Stimulated activated naive CD8-positive, alpha-beta T cell treated with anti-CD3 and anti-CD28 coated beads, Interleukin-15, Interleukin-2, amounts not matched to agents 100 ng/mL and 50 ng/mL, for 24 hours (primary cell): ENCODE data around the gene TULP4.

ENCODE experiments used
- H3K27ac Mint-ChIP-seq: one replicate; pipeline ENCODE4 v1.8.0; 2021; ENCODE audit warnings: mild to moderate bottlenecking, mixed read lengths
- H3K27me3 Mint-ChIP-seq: one replicate; pipeline ENCODE4 v1.8.0; 2021; ENCODE audit warnings: mixed read lengths
- H3K36me3 Mint-ChIP-seq: one replicate; pipeline ENCODE4 v1.8.0; 2021; ENCODE audit warnings: low read depth, mixed read lengths
- H3K4me1 Mint-ChIP-seq: one replicate; pipeline ENCODE4 v1.8.0; 2021; ENCODE audit warnings: low read depth, mixed read lengths
- H3K4me3 Mint-ChIP-seq: one replicate; pipeline ENCODE4 v1.8.0; 2021; ENCODE audit warnings: mild to moderate bottlenecking, mixed read lengths
- H3K9me3 Mint-ChIP-seq: one replicate; pipeline ENCODE4 v1.8.0; 2021; ENCODE audit warnings: mixed read lengths

The TULP4 gene

DNA sequence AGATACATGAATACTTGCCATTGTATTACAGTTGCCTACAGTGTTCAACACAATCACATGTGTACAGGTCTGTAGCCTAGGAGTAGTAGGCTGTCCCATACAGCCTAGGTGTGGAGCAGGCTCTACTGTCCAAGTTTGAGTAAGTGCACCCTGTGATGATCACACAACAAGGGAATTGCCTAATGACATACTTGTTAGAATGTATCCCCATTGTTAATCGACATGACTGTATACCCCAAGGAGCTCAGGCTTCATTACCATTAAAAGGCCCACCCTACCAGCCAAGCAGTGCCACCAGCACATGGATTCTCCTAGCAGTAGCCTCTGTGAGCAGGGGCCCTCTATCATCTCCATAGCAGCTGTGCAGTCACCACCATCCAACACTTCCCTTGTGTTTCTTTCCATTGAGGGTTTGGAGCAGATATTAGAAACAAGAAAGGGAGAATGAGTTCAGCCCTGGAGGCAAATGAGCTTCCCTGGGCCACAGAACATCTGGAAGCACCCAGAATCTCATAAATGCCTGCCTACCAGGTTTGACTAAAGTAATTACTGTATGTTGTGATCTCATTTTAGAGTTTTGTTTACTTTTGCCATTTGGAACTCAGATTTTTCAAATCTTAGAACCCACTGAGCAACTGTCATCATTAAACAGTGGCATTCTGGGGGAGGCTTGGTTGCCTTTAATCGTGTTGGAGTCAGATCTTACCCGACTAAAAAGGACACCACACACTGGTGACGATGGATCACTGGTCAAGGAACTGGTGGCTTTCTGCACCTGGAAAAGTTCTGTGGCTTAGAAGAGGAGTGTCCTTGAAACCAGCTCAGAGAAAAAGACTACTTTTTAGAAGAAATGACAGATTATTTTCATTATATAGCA, 104.9 kb downstream of the TULP4 start:
- Mint-ChIP-seq H3K27me3 (no peaks in the 10 kb centered on the region), H3K9me3 (no peaks in the 10 kb centered on the region), H3K4me3 (no peak overlapping the region), H3K27ac (no peak overlapping the region), H3K4me1 (no peaks in the 10 kb centered on the region), H3K36me3 (peaks cover 55% of the 10 kb centered on the region)

DNA sequence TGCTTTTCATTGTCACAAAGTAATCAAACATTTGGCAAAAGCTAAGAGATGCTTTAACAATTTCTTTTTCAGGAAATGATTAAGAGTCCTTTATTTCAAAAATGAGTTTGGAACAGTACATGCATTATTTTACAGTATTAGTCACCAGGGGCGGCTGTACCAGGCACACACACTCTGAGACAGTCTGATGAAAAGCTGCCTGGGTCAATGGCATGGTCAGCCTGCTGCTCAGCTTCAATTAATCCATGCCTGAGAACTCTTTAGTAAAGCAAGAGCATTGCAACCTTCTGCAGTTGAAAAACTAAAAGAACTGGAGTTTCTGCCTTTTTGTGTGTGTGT, 105.5 kb downstream of the TULP4 start:
- Mint-ChIP-seq H3K27ac (no peak overlapping the region), H3K36me3 (peaks cover 59% of the 10 kb centered on the region), H3K4me1 (no peaks in the 10 kb centered on the region), H3K27me3 (no peaks in the 10 kb centered on the region), H3K9me3 (no peaks in the 10 kb centered on the region), H3K4me3 (no peak overlapping the region)

DNA sequence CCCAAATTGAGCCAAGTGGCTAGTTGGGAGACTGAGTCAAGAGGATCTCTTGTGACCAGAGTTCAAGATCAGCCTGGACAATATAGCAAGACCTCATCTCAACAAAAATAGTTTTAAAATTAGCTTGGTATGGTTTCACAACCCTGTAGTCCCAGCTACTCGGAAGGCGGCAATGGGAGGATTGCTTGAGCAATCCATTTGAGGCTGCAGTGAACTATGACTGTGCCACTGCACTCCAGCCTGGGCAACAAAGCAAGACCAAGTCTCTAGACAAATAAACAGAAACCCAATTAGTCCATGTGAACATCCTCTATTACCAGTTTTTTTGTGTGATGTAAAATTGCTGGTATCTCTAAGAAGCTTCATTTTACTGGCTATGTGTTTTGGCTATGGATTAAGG, 106.2 kb downstream of the TULP4 start:
- Mint-ChIP-seq H3K36me3 (peaks cover 56% of the 10 kb centered on the region), H3K4me1 (no peaks in the 10 kb centered on the region), H3K9me3 (no peaks in the 10 kb centered on the region), H3K27me3 (no peaks in the 10 kb centered on the region), H3K27ac (no peak overlapping the region), H3K4me3 (no peak overlapping the region)

DNA sequence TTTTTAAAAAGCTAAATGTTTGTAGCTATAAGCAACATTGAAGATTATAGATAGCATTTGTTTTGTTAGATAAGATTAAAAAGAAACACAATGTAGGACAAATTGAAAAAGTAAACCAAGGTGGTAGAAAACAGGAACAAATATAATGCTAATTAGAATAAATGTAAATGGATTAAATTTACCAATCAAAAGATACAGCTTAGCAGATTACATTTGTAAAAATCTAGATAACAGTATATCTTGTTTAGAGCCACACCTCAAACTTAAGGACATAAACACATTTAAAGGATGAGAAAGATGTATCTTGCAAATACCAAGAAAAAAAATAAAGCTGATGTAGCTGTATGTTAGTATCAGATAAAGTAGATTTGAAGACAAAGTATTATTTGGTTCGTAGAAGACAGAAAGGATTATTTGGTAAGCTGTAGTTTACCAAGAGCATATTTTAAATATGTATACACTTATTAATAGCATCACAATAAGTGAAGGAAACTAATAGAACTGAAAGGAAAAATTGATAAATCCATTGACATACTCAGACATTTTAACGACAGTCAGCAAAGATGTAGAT, 107.2 kb downstream of the TULP4 start:
- H3K27ac Mint-ChIP-seq = no peak overlapping the region
- peaks cover 49% of the 10 kb centered on the region for H3K36me3 Mint-ChIP-seq
- no peaks in the 10 kb centered on the region for H3K9me3 Mint-ChIP-seq
- no peak overlapping the region for H3K4me3 Mint-ChIP-seq
- no peaks in the 10 kb centered on the region for H3K27me3 Mint-ChIP-seq
- H3K4me1 Mint-ChIP-seq = no peaks in the 10 kb centered on the region

DNA sequence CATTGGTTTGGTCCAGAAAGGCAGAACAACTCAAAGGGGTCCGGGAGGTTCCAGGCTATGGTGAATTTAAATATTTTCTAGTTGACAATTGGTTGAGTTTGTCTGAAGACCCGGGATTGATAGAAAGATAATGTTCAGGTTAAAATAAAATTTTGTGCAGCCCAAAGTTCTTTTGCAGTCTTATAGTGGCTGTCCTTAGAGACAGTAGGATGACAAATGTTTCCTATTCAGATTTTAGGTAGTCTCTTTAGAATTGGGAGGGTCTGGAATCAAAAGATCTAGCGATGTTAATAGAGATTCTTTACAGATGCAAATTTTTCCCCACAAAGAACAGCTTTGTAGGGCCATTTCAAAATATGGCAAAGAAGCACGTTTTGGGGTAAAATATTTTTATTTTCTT, 109.1 kb downstream of the TULP4 start:
- no peak overlapping the region for H3K27ac Mint-ChIP-seq
- H3K4me1 Mint-ChIP-seq = no peaks in the 10 kb centered on the region
- H3K27me3 Mint-ChIP-seq = no peaks in the 10 kb centered on the region
- no peak overlapping the region for H3K4me3 Mint-ChIP-seq
- H3K9me3 Mint-ChIP-seq = no peaks in the 10 kb centered on the region
- H3K36me3 Mint-ChIP-seq = peaks cover 42% of the 10 kb centered on the region

DNA sequence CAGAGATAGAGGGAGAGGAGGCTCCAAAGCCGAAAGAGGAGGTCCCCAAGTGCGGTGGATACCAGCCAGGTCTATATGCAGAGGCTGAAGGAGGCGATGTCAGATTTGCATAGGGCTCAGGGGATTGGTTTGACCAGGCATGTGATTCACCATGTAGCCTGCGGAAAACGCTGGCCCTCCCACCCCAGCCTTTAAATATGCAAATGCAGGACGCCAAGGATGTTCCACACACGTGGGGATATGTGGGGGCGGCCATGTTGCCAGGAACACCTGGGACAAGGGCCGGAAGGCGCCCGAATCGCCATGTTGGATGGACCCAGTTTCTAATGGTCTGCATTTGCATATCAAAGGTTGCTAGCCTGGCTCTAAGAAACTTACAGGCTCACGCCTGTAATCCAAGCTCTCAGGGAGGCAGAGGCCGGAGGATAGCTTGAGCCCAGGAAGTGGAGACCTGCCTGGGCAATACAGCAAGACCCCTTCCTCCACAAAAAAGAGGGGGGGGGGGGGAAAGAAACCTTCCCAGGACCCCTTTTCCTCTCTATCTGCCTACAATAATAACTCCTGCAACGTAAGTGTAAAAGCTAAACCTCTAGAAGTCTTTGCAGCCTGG, 110.5 kb downstream of the TULP4 start:
- peaks cover 33% of the 10 kb centered on the region for H3K36me3 Mint-ChIP-seq
- no peaks in the 10 kb centered on the region for H3K27me3 Mint-ChIP-seq
- H3K4me3 Mint-ChIP-seq = no peak overlapping the region
- H3K4me1 Mint-ChIP-seq = no peaks in the 10 kb centered on the region
- no peak overlapping the region for H3K27ac Mint-ChIP-seq
- H3K9me3 Mint-ChIP-seq = no peaks in the 10 kb centered on the region

DNA sequence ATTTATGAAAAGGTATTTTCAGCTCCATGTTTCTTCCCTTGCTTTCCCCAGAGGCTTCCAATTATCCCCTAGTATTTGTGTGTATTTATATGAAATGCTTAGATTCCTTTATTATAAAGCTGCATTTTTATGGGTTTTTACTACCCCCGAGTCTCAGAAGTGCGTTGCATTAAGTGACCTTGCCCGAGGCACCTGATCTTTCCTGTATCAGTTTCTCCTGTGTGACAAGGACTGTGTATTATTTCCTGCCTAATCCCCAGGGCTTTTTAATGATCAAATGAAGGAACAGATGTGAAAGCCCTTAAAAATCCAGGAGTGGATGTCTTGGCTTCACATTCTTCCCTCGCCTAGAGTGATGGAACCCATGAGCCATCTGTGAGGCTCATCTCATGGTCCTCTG, 118.8 kb downstream of the TULP4 start:
- no peaks in the 10 kb centered on the region for H3K4me1 Mint-ChIP-seq
- peaks cover 29% of the 10 kb centered on the region for H3K36me3 Mint-ChIP-seq
- H3K9me3 Mint-ChIP-seq = no peaks in the 10 kb centered on the region
- H3K27me3 Mint-ChIP-seq = no peaks in the 10 kb centered on the region
- H3K27ac Mint-ChIP-seq = no peak overlapping the region
- H3K4me3 Mint-ChIP-seq = no peak overlapping the region

DNA sequence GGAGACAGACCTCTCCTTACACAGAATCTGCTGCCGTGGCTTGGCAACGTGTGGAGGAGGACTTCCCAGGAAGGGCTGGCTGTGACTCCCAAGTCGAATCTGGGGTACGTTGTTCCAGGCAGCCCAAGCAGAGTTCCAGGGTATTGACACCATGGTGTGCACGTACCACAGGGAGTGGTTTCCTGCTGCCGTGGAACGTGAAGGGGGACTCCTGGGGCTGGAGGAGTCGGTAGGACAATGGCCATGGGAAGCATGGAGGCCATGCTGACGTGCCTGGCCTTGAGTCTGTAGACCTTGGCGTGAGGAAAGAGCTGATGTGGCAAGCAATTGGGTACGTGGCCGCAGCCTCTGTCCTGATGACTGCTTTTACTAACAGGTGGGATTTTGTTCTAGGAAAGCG, 119.3 kb downstream of the TULP4 start:
- H3K36me3 Mint-ChIP-seq = peaks cover 26% of the 10 kb centered on the region
- H3K9me3 Mint-ChIP-seq = no peaks in the 10 kb centered on the region
- H3K4me1 Mint-ChIP-seq = no peaks in the 10 kb centered on the region
- H3K4me3 Mint-ChIP-seq = no peak overlapping the region
- no peak overlapping the region for H3K27ac Mint-ChIP-seq
- no peaks in the 10 kb centered on the region for H3K27me3 Mint-ChIP-seq

DNA sequence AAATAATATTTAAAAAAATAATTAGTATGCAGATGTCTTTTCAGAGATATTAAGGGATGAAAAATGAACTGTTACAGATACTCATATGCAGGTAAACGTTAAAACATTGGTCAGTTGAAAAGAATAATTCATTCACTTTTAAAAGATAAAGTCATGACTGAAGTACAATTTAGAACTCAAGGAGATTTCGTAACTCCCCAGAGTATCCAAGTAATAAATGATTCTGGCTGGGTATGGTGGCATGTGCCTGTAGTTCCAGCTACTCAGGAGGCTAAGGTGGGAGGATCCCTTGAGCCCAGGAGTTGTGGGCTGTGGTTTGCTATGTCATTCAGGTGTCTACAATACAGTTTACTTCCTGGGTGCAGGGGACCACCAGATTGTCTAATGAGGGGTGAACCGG, 125.3 kb downstream of the TULP4 start:
- no peaks in the 10 kb centered on the region for H3K4me1 Mint-ChIP-seq
- no peaks in the 10 kb centered on the region for H3K9me3 Mint-ChIP-seq
- no peak overlapping the region for H3K27ac Mint-ChIP-seq
- H3K36me3 Mint-ChIP-seq = peaks cover 11% of the 10 kb centered on the region
- no peaks in the 10 kb centered on the region for H3K27me3 Mint-ChIP-seq
- no peak overlapping the region for H3K4me3 Mint-ChIP-seq

DNA sequence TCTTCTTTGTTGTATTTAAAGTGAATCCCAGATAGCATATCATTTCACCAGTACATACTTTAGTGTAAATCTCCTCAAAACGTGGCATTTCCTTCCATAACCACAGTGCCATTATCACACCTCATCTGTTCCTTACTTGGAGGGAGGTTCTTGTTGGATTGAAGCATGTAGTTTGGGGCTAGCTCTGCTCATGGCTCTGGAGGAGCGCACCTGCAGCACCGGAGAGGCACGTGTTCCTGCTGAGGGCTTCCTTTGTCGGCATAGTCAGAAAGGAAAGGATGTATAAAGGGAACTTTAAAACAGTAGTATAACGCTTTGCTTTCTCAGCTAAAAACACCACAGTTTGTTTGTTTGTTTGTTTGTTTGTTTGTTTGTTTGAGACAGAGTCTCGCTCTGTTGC, 126.0 kb downstream of the TULP4 start:
- Mint-ChIP-seq H3K27ac (no peak overlapping the region), H3K4me3 (no peak overlapping the region), H3K27me3 (no peaks in the 10 kb centered on the region), H3K36me3 (peaks cover 8% of the 10 kb centered on the region), H3K4me1 (no peaks in the 10 kb centered on the region), H3K9me3 (no peaks in the 10 kb centered on the region)

DNA sequence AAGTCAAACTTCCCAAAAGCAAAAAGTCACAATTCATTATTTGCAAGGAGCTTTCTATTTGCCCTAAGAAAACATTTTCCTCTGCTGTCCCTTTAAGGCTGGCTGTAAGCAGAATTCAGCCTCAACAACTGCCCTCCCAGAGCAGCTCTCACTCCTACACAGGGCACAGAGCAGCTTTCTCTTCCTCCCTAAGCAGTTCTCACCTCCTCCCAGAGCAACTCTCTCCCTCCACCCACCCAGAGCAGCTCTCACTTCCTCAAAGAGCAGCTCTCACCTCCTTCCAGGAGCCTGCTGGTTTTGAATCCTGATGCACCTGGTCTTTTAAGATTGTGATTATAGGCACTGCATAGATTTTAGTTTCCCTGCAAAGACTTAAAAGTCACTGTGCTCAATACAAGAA, 127.0 kb downstream of the TULP4 start:
- Mint-ChIP-seq H3K27me3 (no peaks in the 10 kb centered on the region), H3K27ac (no peak overlapping the region), H3K36me3 (peaks cover 12% of the 10 kb centered on the region), H3K9me3 (no peaks in the 10 kb centered on the region), H3K4me3 (no peak overlapping the region), H3K4me1 (no peaks in the 10 kb centered on the region)

DNA sequence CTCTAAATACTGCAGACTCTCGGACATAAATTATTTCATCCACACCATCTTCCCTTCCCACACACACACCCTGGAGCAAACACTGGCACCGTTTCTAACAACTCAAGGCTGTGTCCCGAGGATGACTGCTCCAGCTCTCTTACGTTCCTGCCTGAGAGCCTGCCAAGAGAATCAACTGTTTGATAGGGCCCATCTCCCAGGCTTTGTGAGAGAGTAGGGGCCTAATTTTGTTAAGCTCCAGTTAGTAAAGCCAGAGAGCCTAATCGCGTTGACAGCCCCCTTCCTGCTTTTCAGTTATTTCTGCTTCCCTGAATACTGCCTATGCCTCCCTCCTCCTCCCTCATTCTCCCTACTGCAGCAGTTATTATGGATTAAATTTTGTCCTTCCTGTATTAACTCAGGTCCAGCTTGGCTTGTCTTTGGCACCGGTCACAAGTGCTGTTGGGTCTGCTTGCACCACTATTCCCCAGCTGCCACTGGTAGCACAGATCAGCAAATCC, 129.5 kb downstream of the TULP4 start:
- Mint-ChIP-seq H3K4me3 (no peak overlapping the region), H3K36me3 (peaks cover 14% of the 10 kb centered on the region), H3K27ac (no peak overlapping the region), H3K9me3 (no peaks in the 10 kb centered on the region), H3K27me3 (no peaks in the 10 kb centered on the region), H3K4me1 (no peaks in the 10 kb centered on the region)

DNA sequence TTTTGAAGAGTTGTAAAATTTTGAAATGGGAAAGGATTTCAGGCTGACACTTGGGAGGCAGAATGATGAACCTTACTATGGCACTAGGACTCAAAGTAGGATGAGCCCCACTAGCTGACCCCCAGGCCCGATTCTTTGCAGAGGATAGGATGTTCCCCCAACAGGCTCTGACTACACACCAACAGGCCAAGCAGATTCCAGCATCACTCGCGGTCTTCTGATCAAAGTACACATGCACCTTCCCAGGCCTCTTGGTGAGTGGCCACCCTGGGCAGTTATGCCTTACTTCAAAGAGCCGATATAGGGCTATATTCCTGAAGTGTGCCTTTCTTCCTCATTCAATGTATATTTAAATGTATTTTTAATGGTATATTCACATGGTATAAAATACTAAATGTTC, 130.0 kb downstream of the TULP4 start:
- H3K27me3 Mint-ChIP-seq = no peaks in the 10 kb centered on the region

DNA sequence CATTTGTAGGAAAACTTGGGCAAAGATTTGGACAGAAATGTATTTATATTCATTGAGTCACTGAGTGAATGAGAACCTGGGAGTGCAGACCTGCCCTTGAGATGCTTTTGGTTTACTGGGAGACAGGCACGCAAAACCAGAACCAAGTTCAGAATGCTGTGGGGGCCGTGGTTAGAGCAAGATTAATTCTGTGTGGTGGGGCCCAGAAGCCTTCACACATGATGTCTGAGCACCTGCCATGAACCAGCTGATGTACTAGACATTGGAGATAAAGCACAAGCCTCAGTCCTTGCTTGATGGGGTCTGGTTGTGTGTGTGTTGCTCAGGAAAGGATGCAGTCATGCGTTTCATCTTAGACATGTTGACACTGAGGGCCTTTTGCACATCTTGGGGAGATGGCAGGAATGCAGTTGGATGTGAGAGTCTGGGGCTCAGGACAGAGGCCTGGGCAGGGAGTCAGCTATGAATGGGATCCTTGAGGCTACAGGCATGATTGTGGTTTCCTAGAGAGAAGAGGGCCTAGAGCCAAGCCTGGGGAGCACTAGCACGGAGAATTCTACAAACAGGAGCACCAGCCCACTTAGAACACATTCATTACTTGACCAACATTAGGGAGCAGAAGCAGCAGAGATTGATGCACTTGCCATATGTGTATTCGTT, 133.3 kb downstream of the TULP4 start:
- peaks cover 14% of the 10 kb centered on the region for H3K36me3 Mint-ChIP-seq
- no peaks in the 10 kb centered on the region for H3K27me3 Mint-ChIP-seq
- no peaks in the 10 kb centered on the region for H3K4me1 Mint-ChIP-seq
- no peak overlapping the region for H3K4me3 Mint-ChIP-seq
- no peak overlapping the region for H3K27ac Mint-ChIP-seq
- no peaks in the 10 kb centered on the region for H3K9me3 Mint-ChIP-seq

More for the DNA sequence above, 130.0 kb downstream of the TULP4 start:
- Mint-ChIP-seq H3K27ac (no peak overlapping the region), H3K36me3 (peaks cover 14% of the 10 kb centered on the region), H3K9me3 (no peaks in the 10 kb centered on the region), H3K4me1 (no peaks in the 10 kb centered on the region), H3K4me3 (no peak overlapping the region)

DNA sequence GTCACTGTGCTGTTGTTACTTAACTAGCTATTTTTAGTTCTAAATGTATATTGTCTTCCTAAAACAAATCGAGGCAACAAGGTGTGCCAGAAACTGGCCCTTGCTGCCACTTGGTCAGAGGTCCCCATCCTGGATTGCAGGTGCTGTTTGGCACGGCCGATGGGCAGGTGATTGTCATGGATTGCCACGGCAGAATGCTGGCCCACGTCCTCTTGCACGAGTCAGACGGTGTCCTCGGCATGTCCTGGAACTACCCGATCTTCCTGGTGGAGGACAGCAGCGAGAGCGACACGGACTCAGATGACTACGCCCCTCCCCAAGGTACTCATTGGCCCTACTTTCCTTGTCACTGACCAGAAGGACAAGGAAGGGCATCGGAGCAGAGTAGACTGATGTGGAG, 136.6 kb downstream of the TULP4 start:
- Mint-ChIP-seq H3K4me1 (no peaks in the 10 kb centered on the region), H3K9me3 (no peaks in the 10 kb centered on the region), H3K36me3 (peaks cover 16% of the 10 kb centered on the region), H3K27me3 (no peaks in the 10 kb centered on the region), H3K4me3 (no peak overlapping the region), H3K27ac (no peak overlapping the region)
